Upper lobe of right lung (tissue), 1 donor: ENCODE measurements around the gene IFT43. TPM values are rescaled to one million over a fixed set of nuclear protein-coding genes. Genes with fewer than 3 reads are reported as not detected.

Source experiments
- ATAC-seq: fragments of 200-7000 bp; cut with Tn5 transposase; one replicate; pipeline ENCODE4 v1.9.1; 2020; ENCODE audit warnings: mild to moderate bottlenecking, moderate library complexity
- DNase-seq: peaks from one replicate; pipeline ENCODE4 v3.0.0-alpha.2; 2020
- H3K27ac ChIP-seq: fragments of 200-600 bp; one replicate; pipeline ENCODE4 v1.8.0; 2022
- H3K27me3 ChIP-seq: fragments of 200-600 bp; one replicate; pipeline ENCODE4 v1.8.0; 2022; ENCODE audit warnings: mild to moderate bottlenecking
- H3K36me3 ChIP-seq: fragments of 200-600 bp; one replicate; pipeline ENCODE4 v1.8.0; 2022
- H3K4me1 ChIP-seq: fragments of 200-600 bp; one replicate; pipeline ENCODE4 v1.8.0; 2022
- H3K4me3 ChIP-seq: fragments of 200-600 bp; one replicate; pipeline ENCODE4 v1.8.0; 2022; ENCODE audit warnings: mild to moderate bottlenecking
- H3K9me3 ChIP-seq: fragments of 200-600 bp; one replicate; pipeline ENCODE4 v1.8.0; 2022
- CTCF ChIP-seq: fragments of 200-600 bp; IDR thresholded peaks from one replicate; pipeline ENCODE4 v1.8.0; 2022; ENCODE audit warnings: antibody characterized with exemption
- intact Hi-C: fragments of 100-400 bp; cut with DNase I; formaldehyde crosslinking; loops from one replicate; pipeline ENCODE4 v1.11.0; 2022
- total RNA-seq: library from RNA; stranded (reverse); fragmentation: NEBNext Ultra II Directional; extraction: Animal tissue kit (Norgen Biotek cat#: 25700); gene quantifications from one replicate; pipeline ENCODE4 v1.2.1, GENCODE V29; 2021
- donor health status: DM: no; HTN: yes; CAD: no; lungs with severe emphysema.

Gene IFT43
- total RNA-seq, 1 donor from 2014 or later, result 24.8 TPM

DNA sequence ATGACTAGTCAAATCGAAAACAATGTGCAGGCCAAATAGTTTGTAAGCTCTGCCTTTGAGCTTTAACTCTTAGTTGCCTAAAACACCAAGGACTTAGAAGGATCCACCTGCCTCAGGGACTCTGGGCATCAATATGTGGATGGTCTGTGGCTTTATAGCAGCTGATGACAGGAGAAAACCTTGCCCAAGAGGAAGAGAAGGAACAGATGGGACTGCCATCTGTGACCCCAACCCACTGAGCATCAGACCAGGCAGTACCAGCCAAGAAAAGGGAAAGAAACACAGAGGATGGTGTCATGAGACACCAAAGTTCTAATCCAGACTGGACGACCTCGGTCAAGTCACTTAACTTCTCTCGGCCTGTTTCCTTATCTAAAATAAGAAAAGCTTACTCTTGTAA is 16.4 kb upstream of the IFT43 start:
- Histone ChIP-seq H3K36me3 (peaks cover 4% of the 10 kb centered on the region), H3K4me1 (no peaks in the 10 kb centered on the region), H3K9me3 (no peaks in the 10 kb centered on the region), H3K27ac (no peak overlapping the region), H3K27me3 (no peaks in the 10 kb centered on the region), H3K4me3 (no peak overlapping the region)
- DNase-seq, result no peak
- no peak for TF ChIP-seq CTCF
- no peak for ATAC-seq
- intact Hi-C loops, result no loop called here

- Histone ChIP-seq H3K4me3 (no peak overlapping the region), H3K27me3 (no peaks in the 10 kb centered on the region), H3K27ac (no peak overlapping the region), H3K4me1 (no peaks in the 10 kb centered on the region), H3K36me3 (peaks cover 4% of the 10 kb centered on the region), H3K9me3 (no peaks in the 10 kb centered on the region)
- TF ChIP-seq CTCF, result no peak
- intact Hi-C loops, result no loop called here
- ATAC-seq, result no peak
- no peak for DNase-seq
Observed at GRCh38 chr14:75969891-75970290, 15.7 kb upstream of the IFT43 start.

- no peaks in the 10 kb centered on the region for H3K36me3 ChIP-seq
- H3K27me3 ChIP-seq, result no peaks in the 10 kb centered on the region
- ATAC-seq (no peak), DNase-seq (no peak)
- no peaks in the 10 kb centered on the region for H3K4me1 ChIP-seq
- TF ChIP-seq CTCF, result no peak
- H3K4me3 ChIP-seq, result no peak overlapping the region
- H3K27ac ChIP-seq, result no peak overlapping the region
- no peaks in the 10 kb centered on the region for H3K9me3 ChIP-seq
- intact Hi-C loops, result no loop called here
Observed at GRCh38 chr14:75970989-75971388, 14.6 kb upstream of the IFT43 start.

DNA sequence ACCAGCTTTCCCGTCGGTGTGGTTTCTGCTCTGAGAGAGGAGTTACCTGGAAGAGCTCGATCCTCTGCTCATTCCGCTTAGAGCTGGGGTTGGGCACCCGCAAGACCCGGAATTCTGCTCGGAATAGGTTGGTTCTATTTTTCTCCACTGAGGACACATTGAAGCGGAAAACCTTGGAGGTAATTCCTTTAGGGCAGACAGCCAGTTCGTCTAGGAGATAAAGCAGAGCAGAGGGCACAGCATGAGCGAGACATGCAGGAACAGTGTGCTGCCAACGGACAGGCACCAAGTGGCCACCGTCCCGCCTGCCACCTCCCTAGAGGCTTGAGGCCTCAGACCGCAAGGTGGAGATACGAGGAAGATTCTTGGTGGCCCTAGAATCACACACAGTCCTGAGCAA is 14.1 kb upstream of the IFT43 start:
- Histone ChIP-seq H3K36me3 (no peaks in the 10 kb centered on the region), H3K4me3 (no peak overlapping the region), H3K27ac (no peak overlapping the region), H3K9me3 (no peaks in the 10 kb centered on the region), H3K27me3 (no peaks in the 10 kb centered on the region), H3K4me1 (no peaks in the 10 kb centered on the region)
- DNase-seq (no peak), ATAC-seq (no peak)
- intact Hi-C loops, result no loop called here
- no peak for TF ChIP-seq CTCF

DNA sequence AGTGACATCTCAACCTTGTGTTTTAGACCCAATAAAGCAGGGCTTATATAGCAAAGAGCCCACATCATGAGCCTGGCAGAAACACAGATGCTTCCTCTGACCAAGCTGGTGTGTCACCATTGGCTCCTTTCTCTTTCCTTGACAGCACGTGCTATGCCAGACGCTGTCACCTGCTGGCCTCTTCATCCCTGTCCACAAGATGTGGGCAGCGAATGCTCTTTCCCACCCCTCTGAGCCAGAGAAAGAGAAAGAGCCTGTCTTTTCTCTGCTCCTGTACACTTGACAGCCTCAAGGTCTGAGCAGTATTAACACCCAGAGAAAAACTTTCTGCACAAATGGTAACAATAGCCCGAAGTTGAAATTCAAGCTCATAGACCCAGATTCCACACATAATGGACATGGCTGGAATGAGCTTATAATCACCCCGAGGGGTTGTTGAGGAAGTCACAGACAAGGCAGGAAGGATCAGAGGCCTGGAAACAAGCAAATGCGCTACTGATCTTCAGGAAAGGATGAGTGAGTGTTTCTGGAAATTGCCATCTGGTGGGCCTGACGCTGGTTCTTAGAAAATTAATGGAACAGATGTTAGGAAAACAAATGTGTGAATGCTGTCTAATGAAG is 12.7 kb upstream of the IFT43 start:
- intact Hi-C loops, result no loop called here
- no peaks in the 10 kb centered on the region for H3K4me1 ChIP-seq

More for the DNA sequence above, 12.7 kb upstream of the IFT43 start:
- DNase-seq, result no peak
- Histone ChIP-seq H3K9me3 (no peaks in the 10 kb centered on the region), H3K27ac (no peak overlapping the region), H3K27me3 (no peaks in the 10 kb centered on the region), H3K36me3 (no peaks in the 10 kb centered on the region), H3K4me3 (no peak overlapping the region)
- ATAC-seq, result no peak
- TF ChIP-seq CTCF, result no peak
